ENCODE measurements around the gene KLF15. TPM values are rescaled to one million over a fixed set of nuclear protein-coding genes. Genes with fewer than 3 reads are reported as not detected.

KLF15 gene
- total RNA-seq, 1 donor from 2014 or later: 0.31 TPM

DNA sequence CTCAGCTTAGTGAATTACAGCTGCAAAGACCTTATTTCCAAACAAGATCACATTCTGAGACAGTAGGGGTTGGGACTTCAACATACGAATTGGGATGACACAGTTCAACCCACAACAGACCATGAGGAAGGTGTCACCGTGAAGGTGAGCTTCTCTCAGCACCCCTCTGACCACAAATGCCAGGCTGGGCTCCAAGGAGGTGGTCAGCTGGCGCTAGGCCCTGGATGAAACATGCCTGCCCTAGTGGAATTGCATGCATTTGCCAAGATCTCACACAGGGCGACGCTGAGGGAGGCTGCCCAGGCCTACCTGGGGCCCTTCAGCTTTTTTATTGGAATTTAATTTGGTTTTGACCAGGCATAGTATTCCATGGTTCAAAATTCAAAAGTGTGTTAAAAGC, 39.3 kb upstream of the KLF15 start:
- H3K4me3 Mint-ChIP-seq: no peak overlapping the region
- H3K9me3 Mint-ChIP-seq: peaks cover 12% of the 10 kb centered on the region
- ATAC-seq (ENCODE audit: low read depth): no peak
- H3K27me3 Mint-ChIP-seq: peaks cover 32% of the 10 kb centered on the region
- no peak for DNase-seq
- no peaks in the 10 kb centered on the region for H3K36me3 Mint-ChIP-seq (ENCODE audit: low read depth)
- no peaks in the 10 kb centered on the region for H3K4me1 Mint-ChIP-seq
- no peak overlapping the region for H3K27ac Mint-ChIP-seq
- TF ChIP-seq, protein P1, sequence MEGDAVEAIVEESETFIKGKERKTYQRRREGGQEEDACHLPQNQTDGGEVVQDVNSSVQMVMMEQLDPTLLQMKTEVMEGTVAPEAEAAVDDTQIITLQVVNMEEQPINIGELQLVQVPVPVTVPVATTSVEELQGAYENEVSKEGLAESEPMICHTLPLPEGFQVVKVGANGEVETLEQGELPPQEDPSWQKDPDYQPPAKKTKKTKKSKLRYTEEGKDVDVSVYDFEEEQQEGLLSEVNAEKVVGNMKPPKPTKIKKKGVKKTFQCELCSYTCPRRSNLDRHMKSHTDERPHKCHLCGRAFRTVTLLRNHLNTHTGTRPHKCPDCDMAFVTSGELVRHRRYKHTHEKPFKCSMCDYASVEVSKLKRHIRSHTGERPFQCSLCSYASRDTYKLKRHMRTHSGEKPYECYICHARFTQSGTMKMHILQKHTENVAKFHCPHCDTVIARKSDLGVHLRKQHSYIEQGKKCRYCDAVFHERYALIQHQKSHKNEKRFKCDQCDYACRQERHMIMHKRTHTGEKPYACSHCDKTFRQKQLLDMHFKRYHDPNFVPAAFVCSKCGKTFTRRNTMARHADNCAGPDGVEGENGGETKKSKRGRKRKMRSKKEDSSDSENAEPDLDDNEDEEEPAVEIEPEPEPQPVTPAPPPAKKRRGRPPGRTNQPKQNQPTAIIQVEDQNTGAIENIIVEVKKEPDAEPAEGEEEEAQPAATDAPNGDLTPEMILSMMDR (IDR thresholded peaks at IDR 0.05): no peak
- ChIA-PET POLR2A (no interaction called here), CTCF (no interaction called here)
- intact Hi-C loops (cut with micrococcal nuclease): no loop called here

DNA sequence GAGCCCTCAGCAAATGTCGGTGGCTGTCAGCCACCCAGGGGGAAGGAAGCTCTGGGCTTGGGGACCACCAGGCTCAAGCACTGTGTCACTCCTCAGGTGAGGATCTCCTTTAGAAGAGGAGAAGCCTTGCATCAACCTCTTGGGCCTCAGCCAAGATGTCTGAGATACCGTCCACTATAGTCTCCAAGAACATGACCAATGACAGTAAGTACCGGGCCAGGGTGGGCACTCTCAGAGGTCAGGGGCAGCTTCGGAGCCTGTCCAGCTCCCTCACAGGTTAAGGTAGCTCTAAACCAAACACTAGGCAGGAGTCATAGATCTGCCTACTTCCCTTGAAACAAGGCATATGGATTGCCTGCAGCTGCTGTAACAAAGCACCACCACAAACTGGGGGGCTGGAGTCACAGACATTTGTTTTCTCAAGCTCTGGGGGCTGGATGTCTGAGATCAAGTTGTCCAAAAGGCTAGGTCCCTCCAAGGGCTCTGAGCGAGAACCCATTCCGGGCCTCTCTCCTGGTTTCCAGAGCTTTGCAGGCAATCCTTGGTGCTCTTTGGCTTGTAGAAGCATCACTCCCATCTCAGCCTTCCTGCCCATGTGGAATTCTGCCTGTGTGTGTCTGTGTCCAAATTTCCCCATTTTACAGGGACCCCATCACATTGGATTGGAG, 38.8 kb upstream of the KLF15 start:
- H3K9me3 Mint-ChIP-seq: peaks cover 12% of the 10 kb centered on the region
- ATAC-seq (ENCODE audit: low read depth): no peak
- CTCF ChIA-PET: no interaction called here

DNA sequence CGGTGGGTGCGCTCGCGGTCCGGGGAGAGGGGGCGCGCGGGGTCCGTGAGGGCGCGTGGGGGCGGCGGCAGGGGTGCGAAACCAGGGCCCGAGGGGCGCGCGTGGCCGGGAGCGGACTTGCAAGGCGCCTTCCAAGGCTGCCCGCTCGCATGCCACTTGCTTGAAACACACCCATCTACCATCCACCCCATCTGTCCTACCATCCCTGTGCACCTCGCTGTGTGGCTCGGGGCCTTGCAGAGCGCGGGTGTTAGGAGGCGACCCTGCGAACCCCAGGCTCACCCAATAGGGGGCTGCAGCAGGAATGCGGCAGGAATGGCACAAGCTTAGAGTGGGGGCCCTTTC, 37.7 kb upstream of the KLF15 start:
- CTCF ChIA-PET: no interaction called here
- Mint-ChIP-seq H3K9me3 (peaks cover 8% of the 10 kb centered on the region), H3K36me3 (ENCODE audit: low read depth) (no peaks in the 10 kb centered on the region), H3K27me3 (peaks cover 42% of the 10 kb centered on the region), H3K27ac (no peak overlapping the region), H3K4me3 (no peak overlapping the region), H3K4me1 (peaks cover 4% of the 10 kb centered on the region)
- POLR2A ChIA-PET: no interaction called here
- DNase-seq (no peak), ATAC-seq (ENCODE audit: low read depth) (no peak)
- intact Hi-C loops (cut with micrococcal nuclease): no loop called here
- TF ChIP-seq, protein P1 (IDR thresholded peaks at IDR 0.05): no peak

More for the DNA sequence above, 38.8 kb upstream of the KLF15 start:
- no peak overlapping the region for H3K4me3 Mint-ChIP-seq
- TF ChIP-seq, protein P1 (IDR thresholded peaks at IDR 0.05): no peak
- intact Hi-C loops (cut with micrococcal nuclease): no loop called here
- POLR2A ChIA-PET: no interaction called here
- DNase-seq: no peak
- H3K27me3 Mint-ChIP-seq: peaks cover 38% of the 10 kb centered on the region
- H3K4me1 Mint-ChIP-seq: no peaks in the 10 kb centered on the region
- no peaks in the 10 kb centered on the region for H3K36me3 Mint-ChIP-seq (ENCODE audit: low read depth)
- H3K27ac Mint-ChIP-seq: no peak overlapping the region

DNA sequence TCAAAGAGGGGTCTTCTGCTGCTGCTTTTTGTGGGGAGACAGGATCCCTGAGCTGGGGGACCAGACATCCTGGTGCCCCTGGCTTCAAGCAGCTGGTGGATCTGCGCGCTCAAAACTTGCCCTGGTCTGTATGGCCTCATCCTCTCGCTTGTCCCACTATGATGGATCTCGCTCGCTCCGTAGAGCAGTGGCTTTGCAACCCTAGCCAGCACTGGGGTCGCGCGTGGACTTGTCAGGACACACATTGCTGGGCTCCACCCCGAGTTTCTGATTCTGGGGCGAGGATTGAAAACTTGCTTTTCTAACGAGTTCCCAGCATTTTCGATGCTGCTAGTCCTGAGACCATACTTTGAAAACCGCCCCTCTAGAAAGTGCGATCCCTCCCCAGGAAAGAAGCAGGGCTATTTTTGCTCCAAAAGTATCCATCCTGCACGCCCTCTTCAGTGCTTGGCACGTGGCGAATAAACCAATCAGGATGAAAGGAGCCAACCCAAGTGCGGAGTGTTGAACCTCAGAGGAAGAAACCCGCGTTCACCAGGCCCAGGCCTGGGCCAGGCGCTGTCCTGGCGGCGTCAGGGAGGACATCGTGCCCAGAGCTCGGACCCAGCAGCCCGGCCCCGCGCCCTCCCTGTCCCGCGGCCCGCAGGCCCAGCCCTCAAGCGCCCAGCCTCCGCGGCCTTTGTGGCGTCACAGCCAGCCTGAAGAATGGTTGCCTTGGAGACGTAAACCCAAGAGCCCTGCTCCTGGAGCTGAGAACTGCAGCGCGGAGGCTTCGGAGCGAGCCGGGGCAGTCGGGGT, 37.2 kb upstream of the KLF15 start, which contains the start of gene CFAP100:
Gene CFAP100, plus strand, starts transcription at position 731 of the 798 bp plus-strand sequence. CDS start 1,092 bp downstream, outside the sequence.
- ChIA-PET POLR2A (no interaction called here), CTCF (interaction anchor here (0.8 to 2.6 kb wide), 2 partner anchors 254 to 260 kb away, joined by 3 to 16 read pairs; no protein-coding TSS in a partner anchor)
- no peak for DNase-seq
- TF ChIP-seq, protein P1 (IDR thresholded peaks at IDR 0.05): no peak
- intact Hi-C loops (cut with micrococcal nuclease): no loop called here
- Mint-ChIP-seq H3K27me3 (peaks cover 48% of the 10 kb centered on the region), H3K27ac (no peak within 1 kb of the TSS), H3K9me3 (peaks cover 4% of the 10 kb centered on the region), H3K36me3 (ENCODE audit: low read depth) (no peaks in the 10 kb centered on the region), H3K4me3 (no peak within 1 kb of the TSS), H3K4me1 (peaks cover 9% of the 10 kb centered on the region)
- no peak for ATAC-seq (ENCODE audit: low read depth)

DNA sequence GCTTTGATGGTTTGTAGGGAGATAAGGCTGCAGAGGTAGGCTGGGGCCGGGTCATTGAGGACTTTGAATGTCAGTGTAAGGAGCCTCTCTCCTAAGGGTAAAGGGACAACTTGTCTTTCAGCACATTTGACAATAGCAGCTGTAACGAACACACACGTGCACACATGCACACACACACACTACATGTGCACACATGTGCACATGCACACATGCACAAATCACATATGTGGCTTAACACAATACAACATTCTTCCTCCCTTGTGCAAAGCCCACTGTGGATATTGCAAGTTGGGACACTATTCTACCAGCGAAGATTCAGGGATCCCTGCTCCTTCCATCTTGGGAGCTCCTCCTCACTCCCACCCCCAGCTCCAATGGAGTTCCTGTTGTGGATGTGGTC, 36.4 kb upstream of the KLF15 start:
- intact Hi-C loops (cut with micrococcal nuclease): no loop called here
- H3K9me3 Mint-ChIP-seq: no peaks in the 10 kb centered on the region
- ChIA-PET POLR2A (no interaction called here), CTCF (interaction anchor here (0.8 to 2.6 kb wide), 2 partner anchors 253 to 259 kb away, joined by 3 to 16 read pairs; no protein-coding TSS in a partner anchor)
- no peak for ATAC-seq (ENCODE audit: low read depth)
- no peak for DNase-seq
- TF ChIP-seq, protein P1 (IDR thresholded peaks at IDR 0.05): no peak
- H3K4me1 Mint-ChIP-seq: peaks cover 13% of the 10 kb centered on the region
- no peak overlapping the region for H3K4me3 Mint-ChIP-seq
- H3K27ac Mint-ChIP-seq: no peak overlapping the region
- no peaks in the 10 kb centered on the region for H3K36me3 Mint-ChIP-seq (ENCODE audit: low read depth)
- peaks cover 48% of the 10 kb centered on the region for H3K27me3 Mint-ChIP-seq

All from activated B cell treated with CpG ODN at 0.5 μM for 24 hours (primary cell).